Stimulated activated CD4-positive, alpha-beta T cell treated with anti-CD3 and anti-CD28 coated beads, Interleukin-15, amount 100 ng/mL, for 24 hours (primary cell): Measurements from ENCODE around the gene NAA15.
"Not testable (repeated sequence)": the region's sequence is repeated elsewhere in the genome, so short reads cannot be mapped to it uniquely, and the experiment has no call there.

ENCODE experiments used
- DNase-seq: peaks from one replicate; pipeline ENCODE4 v3.0.0-alpha.2; 2020

NAA15 gene

GRCh38 chr4:139301113-139301820 lies at the start of gene NAA15:
TSS of gene NAA15 (plus strand) at chr4:139301505. CDS start at chr4:139301778, 273 bp downstream.
- DNase-seq = peak; percentile 98

GRCh38 chr4:139253046-139253445 lies 48.3 kb upstream of the NAA15 start:
- no peak for DNase-seq

GRCh38 chr4:139253713-139254112 lies 47.6 kb upstream of the NAA15 start:
- no peak for DNase-seq

GRCh38 chr4:139255581-139255980 lies 45.7 kb upstream of the NAA15 start:
- DNase-seq = not testable (repeated sequence)

GRCh38 chr4:139256349-139256748 lies 45.0 kb upstream of the NAA15 start:
- no peak for DNase-seq

- DNase-seq = no peak
Measured at GRCh38 chr4:139265654-139266053, 35.7 kb upstream of the NAA15 start.

GRCh38 chr4:139266208-139266582 lies 35.1 kb upstream of the NAA15 start:
- DNase-seq = no peak

- DNase-seq = peak; percentile 89
Measured at GRCh38 chr4:139266583-139267257, 34.6 kb upstream of the NAA15 start.

- no peak for DNase-seq
Measured at GRCh38 chr4:139267301-139267700, 34.0 kb upstream of the NAA15 start.

- no peak for DNase-seq
Measured at GRCh38 chr4:139273835-139274234, 27.5 kb upstream of the NAA15 start.

GRCh38 chr4:139274790-139275189 lies 26.5 kb upstream of the NAA15 start:
- no peak for DNase-seq

GRCh38 chr4:139275281-139275735 lies 26.0 kb upstream of the NAA15 start:
- DNase-seq = no peak

GRCh38 chr4:139278485-139278884 lies 22.8 kb upstream of the NAA15 start:
- DNase-seq = no peak

- peak; percentile 30 for DNase-seq
Measured at GRCh38 chr4:139278912-139279759, 22.2 kb upstream of the NAA15 start.

GRCh38 chr4:139279760-139280620 lies 21.3 kb upstream of the NAA15 start, which contains the start of gene MGARP:
TSS of gene MGARP (minus strand) at chr4:139280225. CDS start at chr4:139280158, 67 bp downstream.
- DNase-seq = peak; percentile 51

GRCh38 chr4:139282065-139282720 lies 19.1 kb upstream of the NAA15 start:
- no peak for DNase-seq

GRCh38 chr4:139282721-139283075 lies 18.6 kb upstream of the NAA15 start:
- no peak for DNase-seq

- DNase-seq = no peak
Measured at GRCh38 chr4:139286186-139286698, 15.1 kb upstream of the NAA15 start.

- DNase-seq = peak; percentile 100
Measured at GRCh38 chr4:139295206-139295941, 5.9 kb upstream of the NAA15 start.

GRCh38 chr4:139295942-139296299 lies 5.4 kb upstream of the NAA15 start:
- no peak for DNase-seq

- DNase-seq = no peak
Measured at GRCh38 chr4:139297001-139297410, 4.3 kb upstream of the NAA15 start.
